Measurements from ENCODE around the gene MAF.

The MAF gene

DNA sequence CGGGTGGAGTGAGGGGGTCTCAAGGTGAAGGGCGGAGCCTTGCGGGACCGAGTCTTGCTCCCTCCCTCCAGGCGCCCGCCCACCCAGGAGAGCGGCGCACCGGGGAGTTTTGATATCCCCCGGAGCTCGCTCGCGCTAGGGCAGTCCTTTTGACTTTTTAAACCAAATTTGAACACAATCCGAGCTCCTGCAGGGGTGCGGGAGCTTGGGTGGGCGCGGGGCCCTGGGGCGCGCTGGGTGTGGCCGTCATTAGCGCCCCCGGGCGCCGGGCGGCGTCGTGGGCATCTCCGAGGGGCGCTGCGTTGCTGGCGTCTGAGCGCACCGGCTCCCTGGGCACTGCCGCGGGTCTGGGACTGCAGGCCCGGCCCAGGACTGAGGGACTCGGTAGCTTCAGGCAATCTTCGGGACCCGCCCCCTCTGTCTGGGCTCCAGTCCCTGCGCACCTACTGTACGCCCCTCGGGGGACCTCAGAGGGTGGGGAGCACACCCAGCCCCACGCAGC, 10.9 kb downstream of the MAF start:
- DNase-seq (ENCODE audit: low spot score), result no peak

DNA sequence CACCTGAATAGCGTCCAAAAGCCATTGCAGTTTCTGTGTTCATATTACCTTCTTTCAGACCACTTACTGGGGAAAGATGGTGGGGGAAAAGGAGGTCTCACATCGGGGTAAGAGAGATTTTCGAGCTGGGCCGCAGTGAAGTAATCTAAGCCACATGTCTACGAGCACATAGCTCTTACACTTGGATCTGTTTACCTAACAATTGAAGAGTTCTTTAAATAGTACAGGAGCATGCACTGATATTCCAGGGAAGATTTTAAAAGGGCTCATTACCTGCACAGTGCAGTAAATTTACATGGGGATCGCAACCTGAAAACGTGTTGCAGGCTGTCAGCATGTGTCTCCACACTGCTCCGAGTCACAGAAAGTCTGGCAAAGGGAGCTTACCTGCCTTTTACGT, 12.6 kb downstream of the MAF start:
- DNase-seq (ENCODE audit: low spot score), result no peak

DNA sequence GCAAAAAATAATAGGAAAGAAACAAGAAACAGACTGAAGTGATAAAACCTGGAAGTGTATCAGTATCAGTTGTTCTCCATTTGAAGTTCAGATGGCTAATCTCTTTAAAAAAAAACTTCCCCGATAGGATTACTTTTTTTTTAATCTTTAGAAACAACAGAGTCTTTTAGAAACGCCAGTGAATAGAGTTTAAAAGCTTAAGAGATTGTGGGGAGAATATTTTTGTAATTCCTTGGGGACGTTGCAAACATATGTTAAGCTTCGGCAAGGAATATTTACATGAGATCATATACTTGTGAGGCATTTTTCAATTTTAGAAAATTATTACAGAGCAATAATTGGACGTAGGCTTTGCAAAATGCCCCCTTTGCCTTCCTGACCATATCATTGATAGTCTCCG, 13.2 kb downstream of the MAF start:
- no peak for DNase-seq (ENCODE audit: low spot score)

DNA sequence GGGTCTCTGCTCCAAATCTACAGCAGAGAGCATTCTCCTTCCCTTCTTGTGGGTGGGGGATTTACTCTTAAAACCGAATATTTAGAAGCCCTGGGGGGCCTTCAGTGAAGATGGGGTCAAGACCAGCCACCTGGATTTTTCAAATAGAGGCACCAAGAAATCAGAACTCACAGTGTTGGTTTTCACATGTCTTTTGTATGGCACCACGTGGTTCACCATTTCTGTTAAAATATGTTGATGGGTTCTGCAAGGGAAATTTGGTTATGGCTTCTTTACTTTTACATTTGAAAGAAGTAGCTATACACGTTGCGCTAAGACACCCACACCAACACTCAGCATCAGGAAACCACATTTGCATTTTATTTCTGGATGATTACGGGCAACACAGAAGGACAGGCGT, 17.7 kb downstream of the MAF start:
- no peak for DNase-seq (ENCODE audit: low spot score)

DNA sequence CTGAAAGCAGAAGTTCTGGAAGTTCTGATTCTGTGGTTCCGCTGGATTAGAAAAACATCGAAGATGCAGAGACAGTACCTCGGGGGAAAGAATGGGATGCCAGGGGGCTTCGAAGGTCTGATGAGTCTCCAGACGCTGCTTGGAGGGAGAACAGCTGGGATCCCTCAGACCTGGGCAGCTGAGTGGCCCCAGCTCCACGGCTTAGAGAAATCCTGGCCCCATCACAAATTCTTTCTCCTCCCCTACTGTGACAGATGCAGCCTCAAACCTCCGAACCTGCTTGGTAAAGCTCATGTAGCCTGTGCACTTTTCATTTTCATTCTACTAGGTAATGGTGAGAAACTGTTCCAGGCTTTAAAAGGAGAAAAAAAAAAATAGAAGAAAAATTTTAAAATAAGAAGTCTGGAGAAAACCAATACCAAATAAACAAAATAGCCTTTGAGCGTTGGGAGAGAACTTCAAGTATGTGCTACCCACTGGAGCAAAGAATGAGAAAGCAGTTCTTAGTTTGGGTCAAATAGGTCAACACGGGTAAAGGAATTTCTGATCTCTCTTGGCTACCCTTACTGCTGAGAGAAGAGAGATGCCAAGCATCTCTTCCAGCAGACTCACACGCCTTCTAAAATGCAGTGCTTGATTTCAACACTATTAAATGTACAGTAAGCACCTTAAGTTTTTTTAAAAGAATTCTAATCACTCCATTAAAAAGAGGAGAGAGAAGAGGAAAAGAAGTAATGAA, 19.9 kb downstream of the MAF start:
- no peak for DNase-seq (ENCODE audit: low spot score)

DNA sequence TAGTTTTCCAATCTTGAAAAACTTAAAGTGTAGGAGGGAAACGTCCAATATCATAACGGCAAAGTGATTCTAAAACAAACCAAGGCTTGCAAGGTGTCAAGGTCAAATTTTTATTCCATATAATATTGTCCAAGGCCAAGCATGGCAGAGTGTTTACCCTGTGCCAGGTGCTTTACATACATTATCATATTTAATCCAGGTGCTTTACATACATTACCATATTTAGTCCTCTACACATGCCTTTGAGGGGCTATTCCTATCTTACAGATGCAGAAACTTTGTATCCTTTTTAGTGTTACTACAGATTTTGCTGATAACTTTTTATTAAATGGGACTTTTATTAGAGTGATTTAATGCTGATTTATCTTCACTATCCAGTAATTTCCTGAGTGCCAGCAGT, 23.9 kb downstream of the MAF start:
- no peak for DNase-seq (ENCODE audit: low spot score)

DNA sequence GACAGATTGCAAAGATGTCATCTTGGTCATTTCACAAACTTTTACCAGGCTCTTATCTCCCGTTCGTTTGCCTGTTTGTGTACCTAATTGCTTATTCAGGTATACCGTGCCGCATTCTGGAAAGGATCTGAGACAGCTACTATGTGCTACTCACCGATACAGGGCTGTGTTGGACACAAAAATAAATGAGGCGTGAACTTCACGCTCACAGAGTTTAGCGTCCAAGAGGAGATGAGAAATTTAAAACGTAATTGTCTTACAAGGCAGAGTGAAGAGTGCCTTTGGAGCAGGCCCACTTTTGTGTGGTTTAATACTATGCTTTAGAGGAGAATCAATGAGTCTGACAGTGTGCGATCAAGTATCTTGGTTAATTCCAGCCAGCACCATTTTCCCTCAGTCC, 26.7 kb downstream of the MAF start:
- no peak for DNase-seq (ENCODE audit: low spot score)

DNA sequence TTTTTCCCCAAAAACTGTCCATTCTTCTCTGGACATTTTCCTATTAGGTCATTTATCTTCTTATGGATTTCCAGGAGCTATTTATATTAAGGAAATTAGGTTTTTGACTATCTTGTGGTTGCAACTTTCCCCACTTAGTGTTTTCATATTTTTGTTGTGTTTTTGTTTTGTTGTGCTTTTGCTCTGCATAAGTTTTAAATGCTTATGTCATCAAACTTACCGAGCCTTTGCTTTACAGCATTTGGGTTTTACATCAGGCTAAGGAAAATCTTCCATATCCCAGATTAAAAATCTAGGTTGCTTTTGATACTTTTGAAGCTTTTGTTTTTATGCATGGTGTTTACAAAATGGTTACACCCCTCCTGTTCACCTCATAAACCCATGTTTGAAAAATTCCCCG, 27.5 kb downstream of the MAF start:
- DNase-seq (ENCODE audit: low spot score), result no peak

DNA sequence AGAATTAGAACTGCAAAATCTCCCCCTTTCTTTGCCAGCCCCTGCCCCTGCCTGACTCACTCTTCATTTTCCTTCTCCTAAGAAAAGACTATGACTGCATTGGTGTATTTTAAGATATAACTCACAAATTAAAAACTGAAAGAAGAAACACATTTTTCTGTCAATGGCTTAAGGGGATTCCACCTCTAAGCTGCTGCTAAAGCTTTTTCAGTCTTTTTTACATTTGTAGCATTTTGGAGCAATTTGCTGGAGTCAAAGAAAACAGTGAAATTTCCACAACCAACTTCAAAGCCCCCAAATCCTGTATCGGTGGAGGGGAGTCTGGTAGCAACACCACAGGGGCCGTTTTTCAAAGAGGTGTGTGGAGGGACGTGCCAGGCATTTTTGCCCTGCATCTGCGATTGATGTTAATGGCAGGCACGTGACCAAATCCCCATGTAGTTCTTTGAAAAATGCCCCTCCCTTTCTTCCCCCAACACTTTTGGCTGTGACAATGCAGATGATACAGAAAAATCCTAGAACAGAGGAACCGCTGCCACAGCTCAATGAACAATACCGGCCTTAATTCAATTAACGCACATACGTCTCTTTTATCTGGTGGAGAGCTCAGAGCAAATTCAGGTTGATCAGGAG, 28.5 kb downstream of the MAF start:
- DNase-seq (ENCODE audit: low spot score), result no peak

DNA sequence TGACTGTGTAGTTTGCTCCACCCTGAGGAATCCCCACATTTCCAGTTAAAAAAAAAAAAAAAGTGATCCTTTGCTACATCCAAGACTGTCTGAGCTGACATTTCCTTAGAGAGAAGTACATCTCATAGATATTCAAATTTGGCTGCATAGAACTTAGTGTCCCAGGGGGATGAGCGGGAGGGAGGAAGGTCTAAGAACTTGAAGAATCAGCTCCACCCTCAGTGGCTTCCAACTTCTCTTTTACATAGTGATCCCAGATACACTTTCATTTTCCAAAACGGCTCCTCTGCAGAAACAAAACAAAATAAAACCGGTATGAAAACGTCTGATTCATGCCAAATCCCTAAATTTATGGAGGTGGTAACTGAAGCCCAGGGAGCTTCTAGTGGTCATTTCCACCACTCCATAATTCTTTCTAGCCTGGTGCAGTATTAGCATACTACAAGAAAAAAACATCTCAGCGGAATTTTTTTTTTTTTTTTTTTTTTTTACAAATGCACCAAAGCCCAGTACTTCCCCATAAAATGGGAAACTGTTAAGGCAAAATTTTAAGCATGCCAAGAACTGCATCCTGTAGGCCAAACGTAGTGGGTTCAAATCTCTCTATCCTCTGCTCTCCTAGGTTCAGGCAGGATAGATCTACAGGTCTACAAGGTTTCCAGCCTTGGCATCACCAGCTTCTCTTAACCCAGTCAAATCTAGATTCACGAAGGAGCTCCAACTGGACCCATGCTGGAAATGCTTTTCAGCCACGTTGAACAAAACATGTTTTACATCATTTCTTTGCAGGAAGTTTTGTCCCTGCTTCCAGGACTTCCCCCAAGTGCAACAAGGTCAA, 29.3 kb downstream of the MAF start:
- no peak for DNase-seq (ENCODE audit: low spot score)

DNA sequence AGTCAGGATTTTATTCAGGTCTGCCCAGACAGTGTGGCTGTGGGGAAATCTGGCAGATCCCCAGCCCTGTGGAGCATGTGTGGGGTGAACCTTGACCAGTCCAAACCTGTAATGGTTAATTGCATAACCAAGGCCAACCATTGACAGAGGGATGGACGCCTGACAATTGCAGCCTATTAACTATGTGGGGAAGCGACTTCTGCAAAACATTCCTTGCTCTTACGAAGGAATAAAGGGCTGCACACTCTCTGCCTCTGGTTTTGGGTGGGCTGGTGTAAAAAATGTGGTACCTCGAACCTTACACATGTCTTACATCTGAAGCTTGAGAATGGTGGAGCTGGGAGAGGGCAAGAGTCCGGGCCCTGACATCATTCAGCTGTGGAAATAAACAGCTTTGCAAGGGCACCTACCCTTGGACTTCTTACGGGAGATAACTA, 35.8 kb downstream of the MAF start:
- no peak for DNase-seq (ENCODE audit: low spot score)

DNA sequence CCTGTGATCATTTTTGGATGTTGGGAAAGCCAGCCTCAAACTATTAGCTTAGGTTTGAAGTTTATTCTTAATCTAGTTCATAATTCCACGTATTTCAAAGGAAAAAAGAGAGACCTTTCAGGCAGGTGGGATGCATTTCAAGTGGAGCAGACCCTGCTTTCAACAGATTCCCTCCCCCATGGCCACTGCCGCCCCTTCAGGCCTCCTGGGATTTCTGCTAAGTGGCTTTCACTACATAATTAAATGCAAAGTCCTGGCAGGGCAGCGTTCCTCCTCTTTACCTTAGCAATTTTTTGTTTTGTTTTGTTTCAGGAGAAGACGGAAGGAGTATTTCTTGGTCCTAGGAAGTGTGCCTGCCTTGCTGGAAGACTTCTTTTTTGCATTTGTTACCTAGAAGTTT, 36.6 kb downstream of the MAF start:
- DNase-seq (ENCODE audit: low spot score), result no peak

DNA sequence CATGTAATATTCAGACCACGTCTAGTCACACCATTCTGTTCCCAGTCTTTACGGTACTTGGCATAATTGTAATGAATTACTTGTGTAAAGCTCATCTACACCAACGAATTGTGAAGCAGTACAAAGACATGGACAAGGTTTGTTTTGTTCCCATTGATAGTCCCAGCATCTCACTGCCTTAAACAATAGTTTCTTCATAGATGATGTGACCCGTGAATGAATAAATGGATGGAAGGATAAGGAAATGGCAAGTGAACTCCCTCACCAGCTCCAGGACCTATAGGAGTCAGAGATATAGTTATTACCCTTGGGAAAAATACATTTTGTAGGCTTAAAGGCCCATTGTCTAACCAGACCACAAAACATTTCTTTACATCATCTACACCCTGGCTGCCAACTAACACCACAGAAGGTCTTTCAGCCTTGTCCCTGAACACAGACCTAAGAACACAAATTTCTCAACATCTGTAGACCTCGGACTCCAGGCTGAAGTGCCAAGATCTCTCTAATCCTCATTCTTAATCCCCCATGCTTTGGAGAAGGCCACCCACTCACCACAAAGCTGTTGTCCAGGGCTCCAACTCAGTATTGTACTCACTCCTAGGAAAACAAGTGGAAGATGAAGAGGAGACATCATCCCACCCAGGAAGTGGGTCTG, 38.2 kb downstream of the MAF start:
- DNase-seq (ENCODE audit: low spot score), result no peak

DNA sequence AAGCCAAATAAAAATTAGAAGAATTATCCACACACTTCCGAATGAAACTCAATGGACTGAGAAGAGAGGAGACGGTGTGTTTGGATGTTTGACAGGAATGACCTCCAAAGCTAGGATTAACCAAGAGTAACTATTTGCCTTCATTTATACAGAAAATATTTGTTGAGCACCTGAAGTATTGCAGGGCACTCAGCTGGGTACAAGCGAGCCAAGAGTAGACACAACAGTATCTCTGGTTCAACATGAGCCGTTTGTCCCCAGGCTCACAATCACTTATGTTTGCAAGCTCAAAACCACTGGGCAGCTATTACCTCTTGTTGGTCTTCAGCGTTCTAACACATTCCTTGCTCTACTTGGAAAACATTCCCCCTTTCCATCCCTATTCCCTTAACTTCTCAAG, 38.8 kb downstream of the MAF start:
- no peak for DNase-seq (ENCODE audit: low spot score)

DNA sequence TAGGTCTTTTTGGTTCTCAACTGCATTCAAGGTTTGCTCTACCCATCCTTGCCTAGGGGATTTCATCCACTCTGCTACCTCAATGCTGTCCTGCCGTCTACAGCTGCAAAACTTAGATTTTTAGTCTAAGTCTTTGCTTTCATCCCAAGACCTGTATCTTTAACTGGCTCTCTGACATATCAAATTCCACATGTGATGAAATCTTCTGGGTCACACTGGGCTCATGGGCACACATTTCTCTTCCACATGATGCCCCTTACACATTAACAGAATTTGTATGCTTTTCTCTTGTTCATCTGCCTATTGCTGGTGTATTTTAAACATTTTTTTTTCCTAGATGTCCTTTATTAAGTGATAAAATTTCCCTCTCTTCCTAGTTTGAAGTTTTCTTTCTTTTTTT, 39.6 kb downstream of the MAF start:
- no peak for DNase-seq (ENCODE audit: low spot score)

DNA sequence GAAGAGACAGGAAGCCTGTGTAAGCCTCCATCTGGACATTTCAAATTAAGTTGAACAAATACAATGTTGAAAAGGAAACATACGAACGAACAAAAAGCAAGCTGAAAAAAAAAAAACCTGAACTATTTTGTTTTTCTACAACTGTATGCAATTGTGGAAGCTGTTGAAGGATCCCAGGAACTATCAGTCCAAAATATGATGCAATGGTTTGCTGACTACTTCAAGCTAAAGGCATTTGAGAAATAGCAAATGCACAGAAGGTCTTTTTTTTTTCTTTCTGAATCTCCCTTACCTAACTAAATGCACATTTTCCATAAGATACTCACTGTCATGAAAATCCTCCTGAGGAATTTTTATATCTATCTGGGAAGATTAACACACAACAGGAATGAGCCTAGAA, 40.2 kb downstream of the MAF start:
- no peak for DNase-seq (ENCODE audit: low spot score)

DNA sequence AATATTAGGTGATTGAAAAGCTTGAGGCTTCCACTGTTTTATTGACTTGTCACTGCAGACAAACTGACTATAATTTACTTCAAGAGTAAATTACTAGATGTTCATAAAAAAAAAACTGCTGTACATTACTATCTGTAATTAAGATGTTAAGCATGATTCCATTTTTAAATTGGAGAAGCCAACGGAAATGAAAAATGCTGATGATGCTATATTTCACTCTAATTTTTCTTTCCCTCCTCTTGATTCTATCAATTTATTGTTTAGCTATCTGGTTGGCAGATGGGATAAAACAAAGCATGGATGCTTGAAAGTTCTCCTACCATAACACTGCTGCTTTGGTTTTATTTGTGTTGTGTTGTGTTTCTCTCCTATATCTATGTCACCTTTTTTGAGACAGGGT, 41.0 kb downstream of the MAF start:
- no peak for DNase-seq (ENCODE audit: low spot score)

DNA sequence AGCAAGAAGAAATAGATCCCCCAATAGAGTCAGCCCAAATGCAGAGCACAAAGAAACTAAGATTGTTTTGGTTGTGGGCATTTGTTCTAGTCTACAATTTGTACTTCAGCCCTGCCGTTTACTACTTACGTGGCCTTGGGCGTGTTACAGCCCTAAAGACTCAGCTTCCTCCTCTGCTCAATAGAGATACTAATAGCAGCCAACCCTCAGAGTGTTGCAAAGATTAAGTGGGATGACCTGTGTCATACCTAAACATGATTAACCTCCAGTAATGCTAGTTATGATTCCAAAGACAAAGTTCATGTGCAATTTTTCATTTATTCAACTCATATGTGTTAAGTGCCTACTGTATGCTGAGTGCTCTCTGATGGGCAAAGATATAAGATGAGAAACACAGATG, 43.1 kb downstream of the MAF start:
- DNase-seq (ENCODE audit: low spot score), result no peak

DNA sequence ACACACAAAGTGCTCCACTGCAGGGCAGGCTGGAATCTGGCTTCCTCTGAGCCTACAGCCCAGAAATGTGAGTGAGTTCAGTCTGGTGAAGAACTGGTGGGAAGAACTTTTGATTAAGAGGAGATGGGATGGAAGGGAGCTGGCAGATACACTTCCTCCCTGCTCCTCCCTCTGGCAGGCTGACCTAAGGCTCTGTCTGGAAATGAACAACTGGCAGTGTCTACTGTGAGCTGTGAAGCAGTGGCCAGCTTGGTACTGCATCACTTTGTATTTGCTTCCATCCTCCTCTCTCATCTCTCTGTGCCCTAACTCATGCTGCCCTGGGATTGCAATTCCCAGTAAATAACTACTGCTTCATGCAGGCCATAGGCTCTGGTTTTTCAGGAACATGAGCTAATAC, 45.6 kb downstream of the MAF start:
- no peak for DNase-seq (ENCODE audit: low spot score)

DNA sequence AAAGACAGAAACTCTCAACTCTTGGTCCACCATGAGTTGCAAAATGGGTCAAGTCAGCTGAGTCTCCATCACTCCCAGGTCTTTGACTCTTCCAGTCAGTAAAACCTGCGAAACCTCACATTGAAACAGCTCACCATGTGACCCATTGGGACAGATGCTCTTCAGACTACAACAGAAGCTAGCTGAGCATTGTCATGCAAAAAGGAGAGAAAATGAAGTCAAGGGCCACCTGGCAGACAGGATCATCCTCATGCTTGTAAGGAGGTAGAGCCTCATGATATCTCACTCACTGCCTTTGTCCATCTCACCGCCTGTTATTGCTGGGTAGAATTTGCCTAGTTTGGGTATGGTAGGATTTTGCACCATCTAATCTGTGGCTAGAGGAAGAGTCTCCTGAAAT, 50.2 kb downstream of the MAF start:
- DNase-seq (ENCODE audit: low spot score), result no peak

DNA sequence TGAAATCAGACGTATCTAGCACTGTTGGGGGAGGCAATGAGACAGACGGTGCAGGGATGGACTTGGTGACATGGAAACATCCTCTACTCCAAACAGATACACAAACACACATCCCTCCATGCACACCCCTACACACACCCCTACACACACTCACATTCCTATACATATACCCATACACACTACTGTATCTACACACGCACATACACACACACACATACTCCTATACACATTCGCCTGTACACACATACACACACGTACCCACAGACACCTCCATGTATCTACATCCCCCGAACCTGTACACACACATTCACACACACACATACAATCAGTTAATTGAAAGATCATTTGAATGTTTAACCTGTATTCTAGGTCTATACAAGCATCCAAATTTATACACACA, 53.5 kb downstream of the MAF start:
- no peak for DNase-seq (ENCODE audit: low spot score)
